Thoracic aorta (tissue), 2 donors: ENCODE results near the gene LRCH1. TPM values are rescaled to one million over a fixed set of nuclear protein-coding genes. Genes with fewer than 3 reads are reported as not detected.

ENCODE experiments used
- ATAC-seq: fragments of 150-250 bp; one replicate; pipeline ENCODE4 v1.8.0; 2017; ENCODE audit warnings: low read depth; ENCODE audit not compliant: insufficient number of reproducible peaks, low FRiP score
- DNase-seq: peaks from one replicate; pipeline ENCODE4 v3.0.0-alpha.2; 2020; ENCODE audit warnings: low spot score
- H3K27ac ChIP-seq, 2 donors: fragments of 200-600 bp; sonication (generic); 1 replicate in 1 of 2; 2 replicates in 1 of 2; pipeline ENCODE4 v1.5.1; 2016; ENCODE audit warnings: mild to moderate bottlenecking in 2 of 2, moderate library complexity in 2 of 2
- H3K27me3 ChIP-seq: fragments of 200-600 bp; sonication (generic); replicated peaks from 2 replicates; pipeline ENCODE4 v1.6.0; 2016; ENCODE audit warnings: mild to moderate bottlenecking; ENCODE audit not compliant: insufficient read depth
- H3K36me3 ChIP-seq: fragments of 200-600 bp; sonication (generic); one replicate; pipeline ENCODE4 v1.5.1; 2016
- H3K4me1 ChIP-seq, 2 donors: fragments of 200-600 bp; sonication (generic); 1 replicate in 1 of 2; 2 replicates in 1 of 2; pipeline versions ENCODE4 v1.5.1 to v1.6.0; 2016; ENCODE audit warnings: low read depth in 2 of 2, mild to moderate bottlenecking in 1 of 2; ENCODE audit not compliant: control insufficient read depth in 1 of 2
- H3K4me3 ChIP-seq: fragments of 200-600 bp; sonication (generic); 2 replicates; pipeline ENCODE4 v1.5.1; 2016; ENCODE audit warnings: mild to moderate bottlenecking
- H3K9me3 ChIP-seq: fragments of 200-600 bp; sonication (generic); 2 replicates; pipeline ENCODE4 v1.5.1; 2016
- total RNA-seq, 2 donors: library from RNA; depleted of rRNA; stranded (reverse); fragments of >200 nt; gene quantifications; one replicate each; pipeline versions ENCODE4 v1.1.0 to v1.2.3, GENCODE V29; 2016
- TF ChIP-seq, protein P1 (sequence below): fragments of 200-600 bp; sonication (generic); IDR thresholded peaks from one replicate; pipeline ENCODE4 v1.5.1; 2019; ENCODE audit warnings: antibody characterized with exemption

LRCH1 gene
- total RNA-seq, 2 donors from 2014 or later: 29.4 to 38.9 TPM

DNA sequence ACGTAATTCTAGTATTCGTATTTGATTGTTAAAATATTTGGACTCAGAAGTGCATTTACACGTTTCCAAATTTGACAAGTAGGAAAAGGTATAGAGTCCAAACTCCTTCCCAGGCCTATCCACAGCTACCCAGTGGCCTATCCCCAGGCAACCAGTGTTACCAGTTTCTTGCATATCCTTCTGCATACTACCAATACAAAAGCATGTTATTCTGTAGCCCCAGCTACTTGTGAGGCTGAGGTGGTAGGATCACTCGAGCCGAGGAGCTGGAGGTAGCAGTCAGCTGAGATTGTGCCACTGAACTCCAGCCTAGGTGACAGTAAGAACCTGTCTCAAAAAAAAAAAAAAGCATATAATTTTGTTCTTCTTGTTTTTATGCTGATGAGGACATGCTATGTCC is 67.1 kb downstream of the LRCH1 start:
- peaks cover 38 to 90% of the 10 kb centered on the region in 2 donors for H3K4me1 ChIP-seq

DNA sequence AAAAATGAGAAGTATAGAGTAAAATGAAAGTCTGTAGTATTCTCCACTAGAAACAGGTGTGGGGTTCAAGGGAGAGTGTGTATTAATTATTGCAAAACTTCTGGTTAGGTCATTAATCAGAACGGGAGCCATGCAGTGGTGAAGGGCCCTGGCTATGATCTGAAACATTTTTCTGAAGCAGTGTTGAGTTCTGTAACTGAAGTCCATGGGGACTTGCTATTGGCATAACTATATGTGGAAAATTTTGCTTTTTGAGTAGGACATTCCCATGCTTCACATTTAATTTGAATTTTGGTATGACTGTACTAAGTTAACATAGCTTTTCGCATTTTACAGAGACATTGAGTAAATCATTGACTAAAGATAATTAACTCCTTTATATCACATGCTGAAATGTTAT is 67.5 kb downstream of the LRCH1 start:
- TF ChIP-seq, protein P1, sequence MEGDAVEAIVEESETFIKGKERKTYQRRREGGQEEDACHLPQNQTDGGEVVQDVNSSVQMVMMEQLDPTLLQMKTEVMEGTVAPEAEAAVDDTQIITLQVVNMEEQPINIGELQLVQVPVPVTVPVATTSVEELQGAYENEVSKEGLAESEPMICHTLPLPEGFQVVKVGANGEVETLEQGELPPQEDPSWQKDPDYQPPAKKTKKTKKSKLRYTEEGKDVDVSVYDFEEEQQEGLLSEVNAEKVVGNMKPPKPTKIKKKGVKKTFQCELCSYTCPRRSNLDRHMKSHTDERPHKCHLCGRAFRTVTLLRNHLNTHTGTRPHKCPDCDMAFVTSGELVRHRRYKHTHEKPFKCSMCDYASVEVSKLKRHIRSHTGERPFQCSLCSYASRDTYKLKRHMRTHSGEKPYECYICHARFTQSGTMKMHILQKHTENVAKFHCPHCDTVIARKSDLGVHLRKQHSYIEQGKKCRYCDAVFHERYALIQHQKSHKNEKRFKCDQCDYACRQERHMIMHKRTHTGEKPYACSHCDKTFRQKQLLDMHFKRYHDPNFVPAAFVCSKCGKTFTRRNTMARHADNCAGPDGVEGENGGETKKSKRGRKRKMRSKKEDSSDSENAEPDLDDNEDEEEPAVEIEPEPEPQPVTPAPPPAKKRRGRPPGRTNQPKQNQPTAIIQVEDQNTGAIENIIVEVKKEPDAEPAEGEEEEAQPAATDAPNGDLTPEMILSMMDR: no peak
- Histone ChIP-seq H3K4me3 (no peak overlapping the region), H3K27ac (peak overlapping the region in 1 of 2 donors; percentile 4), H3K9me3 (no peaks in the 10 kb centered on the region), H3K36me3 (no peaks in the 10 kb centered on the region), H3K4me1 (peaks cover 35 to 89% of the 10 kb centered on the region in 2 donors), H3K27me3 (no peaks in the 10 kb centered on the region)
- no peak for DNase-seq
- no peak for ATAC-seq

More for the DNA sequence above, 67.1 kb downstream of the LRCH1 start:
- no peaks in the 10 kb centered on the region for H3K9me3 ChIP-seq
- no peaks in the 10 kb centered on the region for H3K27me3 ChIP-seq
- no peaks in the 10 kb centered on the region for H3K36me3 ChIP-seq
- no peak overlapping the region for H3K4me3 ChIP-seq
- no peak for ATAC-seq
- TF ChIP-seq, protein P1: no peak
- no peak for DNase-seq
- H3K27ac ChIP-seq: peak overlapping the region in 1 of 2 donors; percentile 4

DNA sequence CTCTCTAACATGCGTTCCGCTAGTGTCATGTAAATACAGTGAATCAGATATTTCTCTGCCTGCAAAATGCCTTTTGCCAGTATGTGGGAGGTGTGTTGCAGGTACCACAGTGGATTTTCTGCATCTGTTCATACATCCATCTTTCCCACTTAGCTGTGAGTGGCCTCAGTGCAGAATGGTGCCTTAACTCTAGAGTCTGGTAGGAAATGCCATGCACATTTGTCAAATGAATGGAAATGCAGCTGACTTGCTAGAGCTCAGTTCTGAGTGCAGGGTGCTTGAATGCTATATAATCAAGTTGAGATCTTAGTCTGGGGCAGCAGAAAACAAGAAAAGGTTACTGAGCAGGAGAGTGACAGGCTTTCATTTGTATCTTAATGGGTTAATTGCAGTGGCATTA is 68.2 kb downstream of the LRCH1 start:
- no peak for ATAC-seq
- Histone ChIP-seq H3K27me3 (no peaks in the 10 kb centered on the region), H3K4me3 (no peak overlapping the region), H3K36me3 (no peaks in the 10 kb centered on the region), H3K4me1 (peaks cover 35 to 82% of the 10 kb centered on the region in 2 donors), H3K9me3 (no peaks in the 10 kb centered on the region), H3K27ac (peak overlapping the region in 1 of 2 donors; percentile 18)
- DNase-seq: no peak
- TF ChIP-seq, protein P1: no peak

DNA sequence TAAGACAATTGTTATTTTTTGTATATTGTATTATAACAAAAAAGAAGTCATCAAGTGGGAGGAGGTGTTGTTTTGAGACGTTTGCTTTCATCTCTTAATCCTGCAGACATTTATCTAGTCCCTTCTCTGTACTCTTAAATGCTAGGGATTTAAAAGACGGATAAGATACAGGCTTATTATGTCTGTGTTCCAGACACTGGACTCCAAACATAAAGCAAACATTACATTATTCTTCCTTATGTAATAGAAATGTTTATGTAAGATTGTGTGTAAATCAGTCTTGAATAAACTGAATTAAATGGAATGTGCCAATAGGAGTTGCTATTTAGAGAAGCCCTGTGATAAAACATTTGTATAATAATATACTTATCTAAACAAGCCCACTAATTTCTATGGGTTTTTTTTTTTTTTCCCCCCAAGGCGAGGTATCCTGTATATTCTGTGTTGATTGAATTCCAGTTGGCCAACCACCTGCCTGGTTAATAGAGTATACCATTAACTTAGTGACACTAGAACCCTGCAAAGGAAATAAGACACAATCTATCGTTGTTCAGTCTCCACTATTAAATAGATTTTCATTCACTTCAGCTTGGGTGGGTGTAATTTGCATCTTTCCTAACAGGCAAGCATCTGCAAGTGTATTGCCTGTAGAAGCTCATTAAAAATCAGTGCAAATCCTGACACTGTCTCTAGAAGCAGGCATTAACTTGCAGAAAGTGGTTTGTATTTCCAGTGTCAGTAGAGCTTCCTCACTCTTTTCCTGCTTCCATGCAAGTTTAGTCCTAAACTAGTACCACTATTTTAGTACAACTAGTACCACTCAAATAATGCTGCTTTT is 69.0 kb downstream of the LRCH1 start:
- no peaks in the 10 kb centered on the region for H3K27me3 ChIP-seq
- ATAC-seq (no peak), DNase-seq (no peak)
- peaks cover 35 to 75% of the 10 kb centered on the region in 2 donors for H3K4me1 ChIP-seq
- no peaks in the 10 kb centered on the region for H3K9me3 ChIP-seq
- H3K27ac ChIP-seq: no peak overlapping the region
- TF ChIP-seq, protein P1: no peak
- no peak overlapping the region for H3K4me3 ChIP-seq
- H3K36me3 ChIP-seq: no peaks in the 10 kb centered on the region

DNA sequence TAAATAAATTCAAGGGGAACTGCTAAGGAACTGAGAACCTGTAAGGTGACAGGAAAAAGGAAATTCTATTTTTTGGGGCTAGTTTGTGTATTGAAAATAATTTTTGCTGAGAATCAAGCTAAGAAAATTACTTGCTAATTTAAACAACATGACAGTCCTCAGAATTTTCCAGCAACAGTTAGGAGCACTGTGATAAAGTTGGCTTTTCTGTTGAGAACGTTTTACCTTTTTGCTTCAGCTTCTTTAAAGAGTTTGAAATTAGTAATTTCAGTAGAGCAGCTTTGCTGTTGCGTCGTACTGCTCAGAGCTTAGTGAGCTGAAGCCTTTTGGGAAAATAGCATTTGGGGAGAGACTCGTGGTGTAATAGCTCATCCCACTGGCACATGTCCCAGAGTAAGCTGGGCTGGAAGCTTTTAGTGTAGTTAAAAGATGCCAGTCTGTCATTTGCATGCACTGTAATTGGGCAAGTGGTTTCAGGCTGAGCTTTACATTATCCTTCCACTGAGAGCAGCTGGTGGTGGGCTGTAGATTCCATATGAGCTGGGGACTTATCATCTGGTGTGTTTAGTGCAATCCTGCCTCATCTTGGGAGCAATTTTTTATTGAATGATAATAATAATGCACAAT is 69.8 kb downstream of the LRCH1 start:
- ATAC-seq (no peak), DNase-seq (no peak)
- TF ChIP-seq, protein P1: no peak
- Histone ChIP-seq H3K9me3 (no peaks in the 10 kb centered on the region), H3K27me3 (no peaks in the 10 kb centered on the region), H3K27ac (no peak overlapping the region), H3K36me3 (no peaks in the 10 kb centered on the region), H3K4me3 (no peak overlapping the region), H3K4me1 (peaks cover 35 to 69% of the 10 kb centered on the region in 2 donors)
